Forelimb muscle (tissue), 1 donor: ENCODE data around the gene MLH3. TPM values are rescaled to one million over a fixed set of nuclear protein-coding genes. Genes with fewer than 3 reads are reported as not detected.
A peak's percentile ranks its signal among the peaks of the same experiment; 100 is the strongest.

Experiments used
- DNase-seq: peaks from one replicate; pipeline ENCODE4 v3.0.0-alpha.2; 2013; ENCODE audit warnings: low read depth
- polyA plus RNA-seq: library from polyadenylated mRNA; unstranded; fragments of 120-200 nt; gene quantifications from one replicate; pipeline ENCODE4 v1.2.1, GENCODE V29; 2013; ENCODE audit not compliant: insufficient read length

MLH3 gene
- polyA plus RNA-seq, 1 donor, result 23.9 TPM

GRCh38 chr14:74985028-74985310 is 66.3 kb downstream of the MLH3 start:
- no peak for DNase-seq

GRCh38 chr14:74984236-74985027 is 66.8 kb downstream of the MLH3 start:
- DNase-seq, result no peak

GRCh38 chr14:74983343-74983742 is 67.9 kb downstream of the MLH3 start:
- DNase-seq, result no peak

- no peak for DNase-seq
These were observed 68.6 kb downstream of the MLH3 start for GRCh38 chr14:74982661-74983060.

- no peak for DNase-seq
These were observed 69.4 kb downstream of the MLH3 start for GRCh38 chr14:74981833-74982232.

GRCh38 chr14:74981462-74981782 is 69.8 kb downstream of the MLH3 start:
- no peak for DNase-seq

GRCh38 chr14:74980731-74981461 is 70.4 kb downstream of the MLH3 start:
- no peak for DNase-seq

- DNase-seq, result no peak
These were observed 70.9 kb downstream of the MLH3 start for GRCh38 chr14:74980398-74980730.

GRCh38 chr14:74979442-74980397 is 71.5 kb downstream of the MLH3 start:
- DNase-seq, result no peak

- no peak for DNase-seq
These were observed 72.2 kb downstream of the MLH3 start for GRCh38 chr14:74979029-74979428.

- no peak for DNase-seq
These were observed 72.8 kb downstream of the MLH3 start for GRCh38 chr14:74978416-74978947.

GRCh38 chr14:74977901-74978385 is 73.3 kb downstream of the MLH3 start:
- no peak for DNase-seq

GRCh38 chr14:74977164-74977900 is 73.9 kb downstream of the MLH3 start:
- DNase-seq, result no peak

GRCh38 chr14:74976264-74977113 is 74.8 kb downstream of the MLH3 start:
- no peak for DNase-seq

- DNase-seq, result peak; percentile 73
These were observed 76.0 kb downstream of the MLH3 start for GRCh38 chr14:74975059-74975810.

GRCh38 chr14:74974364-74975058 is 76.8 kb downstream of the MLH3 start:
- peak; percentile 60 for DNase-seq

- DNase-seq, result no peak
These were observed 77.3 kb downstream of the MLH3 start for GRCh38 chr14:74973905-74974363.

- DNase-seq, result no peak
These were observed 78.1 kb downstream of the MLH3 start for GRCh38 chr14:74973003-74973653.
